Measurements from ENCODE around the gene MIER2.

The MIER2 gene

DNA sequence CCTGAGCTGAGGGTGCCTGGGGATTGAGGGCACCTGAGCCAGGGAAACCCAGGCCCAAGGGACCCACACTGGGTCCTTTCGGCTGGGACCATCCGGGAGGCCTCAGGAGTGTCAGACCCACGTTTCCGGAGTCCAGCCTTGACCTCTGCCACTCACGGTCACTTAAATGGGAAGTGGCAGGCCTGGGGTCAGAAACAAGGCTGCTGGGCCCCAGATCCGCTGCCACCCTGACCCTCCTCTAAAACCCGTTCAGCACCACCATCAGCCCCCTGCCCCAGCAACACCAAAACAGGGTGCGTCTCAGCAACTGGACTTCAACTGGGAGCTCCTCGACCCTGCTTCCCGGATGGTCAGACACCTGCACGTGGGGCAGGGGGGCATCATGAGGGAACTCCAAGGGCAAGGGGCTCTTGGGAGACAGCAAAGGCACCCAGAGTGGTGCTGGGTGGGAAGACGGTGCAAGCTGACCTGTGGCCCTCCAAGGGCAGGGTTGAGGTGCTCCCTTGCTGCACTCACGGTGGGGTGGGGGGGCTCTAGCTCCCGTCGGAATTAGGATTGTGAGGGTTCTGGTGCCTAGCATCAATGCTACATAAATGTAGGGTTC is 52.2 kb downstream of the MIER2 start:
- no peaks in the 10 kb centered on the region for H3K9me3 ChIP-seq (ENCODE audit: severe bottlenecking)

DNA sequence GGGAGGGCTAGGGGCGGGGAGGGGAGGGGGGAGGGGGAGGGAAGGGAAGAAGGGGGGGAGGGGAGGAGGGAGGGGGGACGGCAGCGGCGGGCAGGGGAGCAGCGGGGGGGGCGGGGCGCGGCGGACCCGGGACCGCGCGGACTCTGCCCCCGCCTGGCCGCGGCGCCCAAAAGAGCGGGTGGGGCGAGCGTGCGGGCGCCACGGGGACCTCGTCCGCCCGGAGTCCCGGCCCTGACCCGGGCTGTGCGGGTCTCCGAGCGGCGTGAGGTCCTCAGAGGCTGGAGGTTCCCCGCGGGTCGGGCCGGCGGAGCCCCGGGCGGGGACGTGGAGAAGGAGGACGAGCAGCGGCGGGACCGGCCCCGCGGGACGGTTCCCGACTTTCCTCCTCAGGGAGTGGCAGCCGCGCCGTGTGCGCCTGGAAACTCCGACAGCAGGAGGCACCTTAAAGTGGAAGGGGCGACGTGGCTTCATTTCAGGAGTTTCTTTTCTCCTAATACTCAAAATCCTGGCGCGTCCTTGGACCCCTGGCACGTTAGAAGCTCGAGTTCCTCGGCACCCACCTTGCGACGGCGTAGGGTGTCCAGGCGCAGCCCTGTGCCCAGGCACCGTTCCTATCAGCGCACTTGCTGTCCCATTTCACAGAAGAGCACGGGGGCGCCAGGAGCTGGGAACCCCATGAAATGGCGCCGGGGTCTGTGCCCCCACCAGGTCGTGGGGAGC is 52.9 kb downstream of the MIER2 start:
- peak overlapping the region; percentile 32 for H3K4me3 ChIP-seq (ENCODE audit: low read depth, low read length)
- H3K27me3 ChIP-seq (ENCODE audit: insufficient read depth, low read depth, severe bottlenecking), result peaks cover 6% of the 10 kb centered on the region
- no peaks in the 10 kb centered on the region for H3K36me3 ChIP-seq
- H3K27ac ChIP-seq, result no peak overlapping the region
- H3K9me3 ChIP-seq (ENCODE audit: severe bottlenecking), result no peaks in the 10 kb centered on the region
- no peak for DNase-seq
- TF ChIP-seq, protein P1, sequence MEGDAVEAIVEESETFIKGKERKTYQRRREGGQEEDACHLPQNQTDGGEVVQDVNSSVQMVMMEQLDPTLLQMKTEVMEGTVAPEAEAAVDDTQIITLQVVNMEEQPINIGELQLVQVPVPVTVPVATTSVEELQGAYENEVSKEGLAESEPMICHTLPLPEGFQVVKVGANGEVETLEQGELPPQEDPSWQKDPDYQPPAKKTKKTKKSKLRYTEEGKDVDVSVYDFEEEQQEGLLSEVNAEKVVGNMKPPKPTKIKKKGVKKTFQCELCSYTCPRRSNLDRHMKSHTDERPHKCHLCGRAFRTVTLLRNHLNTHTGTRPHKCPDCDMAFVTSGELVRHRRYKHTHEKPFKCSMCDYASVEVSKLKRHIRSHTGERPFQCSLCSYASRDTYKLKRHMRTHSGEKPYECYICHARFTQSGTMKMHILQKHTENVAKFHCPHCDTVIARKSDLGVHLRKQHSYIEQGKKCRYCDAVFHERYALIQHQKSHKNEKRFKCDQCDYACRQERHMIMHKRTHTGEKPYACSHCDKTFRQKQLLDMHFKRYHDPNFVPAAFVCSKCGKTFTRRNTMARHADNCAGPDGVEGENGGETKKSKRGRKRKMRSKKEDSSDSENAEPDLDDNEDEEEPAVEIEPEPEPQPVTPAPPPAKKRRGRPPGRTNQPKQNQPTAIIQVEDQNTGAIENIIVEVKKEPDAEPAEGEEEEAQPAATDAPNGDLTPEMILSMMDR (IDR thresholded peaks at IDR 0.05; ENCODE audit: low read depth, low read length), result no peak

More for the DNA sequence above, 52.2 kb downstream of the MIER2 start:
- Histone ChIP-seq H3K4me3 (ENCODE audit: low read depth, low read length) (no peak overlapping the region), H3K27ac (no peak overlapping the region), H3K36me3 (no peaks in the 10 kb centered on the region), H3K27me3 (ENCODE audit: insufficient read depth, low read depth, severe bottlenecking) (peaks cover 6% of the 10 kb centered on the region)
- TF ChIP-seq, protein P1 (IDR thresholded peaks at IDR 0.05; ENCODE audit: low read depth, low read length), result no peak
- DNase-seq, result no peak

DNA sequence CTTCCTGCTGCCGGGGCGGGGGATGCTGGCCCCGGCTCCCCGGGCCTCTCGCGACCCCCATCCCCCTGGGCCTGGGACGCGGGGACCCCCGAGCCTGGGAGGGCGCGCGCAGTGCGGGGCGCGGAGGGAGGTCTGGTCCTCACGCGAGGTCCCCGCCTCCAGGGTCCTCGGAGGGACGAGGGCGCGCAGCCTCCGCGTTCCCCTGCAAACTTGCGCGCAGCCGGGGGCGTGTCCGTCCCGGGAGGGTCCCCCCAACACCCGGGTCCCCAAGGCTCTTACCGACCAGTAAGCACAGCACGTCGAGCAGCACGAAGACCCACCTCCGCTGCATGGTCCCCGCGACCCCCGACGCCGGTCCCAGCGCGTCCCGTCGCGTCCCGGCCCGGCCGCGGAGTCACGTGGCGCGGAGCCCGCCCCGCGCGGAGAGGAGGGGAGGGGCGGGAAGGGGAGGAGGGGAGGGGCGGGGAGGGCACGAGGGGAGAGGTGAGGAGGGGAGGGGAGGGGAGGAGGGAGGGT is 53.5 kb downstream of the MIER2 start, which contains the start of gene PLPP2:
Gene PLPP2, minus strand, starts transcription at position 398 of the 516 bp plus-strand sequence. Its CDS starts 67 bp downstream, at position 331.
- Histone ChIP-seq H3K27ac (no peak within 1 kb of the TSS), H3K36me3 (no peaks in the 10 kb centered on the region), H3K4me3 (ENCODE audit: low read depth, low read length) (peak within 1 kb of the TSS; percentile 32), H3K27me3 (ENCODE audit: insufficient read depth, low read depth, severe bottlenecking) (peaks cover 6% of the 10 kb centered on the region), H3K9me3 (ENCODE audit: severe bottlenecking) (no peaks in the 10 kb centered on the region)
- DNase-seq, result no peak
- TF ChIP-seq, protein P1 (IDR thresholded peaks at IDR 0.05; ENCODE audit: low read depth, low read length), result no peak

DNA sequence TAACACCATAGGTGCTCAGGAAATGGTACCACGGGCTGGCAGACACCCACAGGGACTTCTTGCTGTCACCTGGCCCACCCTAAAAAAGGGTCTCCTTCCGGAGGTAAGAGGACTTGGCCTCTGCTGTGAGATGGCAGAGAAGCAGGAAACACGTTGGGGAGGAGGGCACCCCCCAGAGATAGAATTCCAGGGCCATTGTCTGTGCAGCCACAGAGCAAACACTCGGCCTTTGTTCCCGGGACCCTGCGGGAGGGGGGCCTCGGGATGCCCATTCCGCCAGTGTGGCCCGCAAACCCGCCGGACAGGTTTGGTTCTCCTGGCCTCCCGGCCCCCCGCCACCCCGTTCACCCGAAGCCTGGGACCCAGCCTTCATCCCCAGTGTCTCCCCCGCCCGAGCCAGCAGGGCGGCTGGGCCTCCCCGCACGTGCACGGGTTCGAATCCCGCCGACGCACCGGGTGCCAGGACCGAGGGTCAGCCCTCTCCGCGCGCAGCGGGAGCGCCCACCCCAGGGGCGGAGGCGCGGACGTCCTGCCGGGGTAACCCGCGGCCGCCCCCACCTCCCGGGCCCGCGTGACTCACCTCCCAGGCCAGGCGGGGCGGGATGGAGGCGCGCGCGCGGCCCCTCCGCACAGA is 54.1 kb downstream of the MIER2 start:
- no peak for DNase-seq
- Histone ChIP-seq H3K36me3 (no peaks in the 10 kb centered on the region), H3K9me3 (ENCODE audit: severe bottlenecking) (no peaks in the 10 kb centered on the region), H3K27ac (no peak overlapping the region), H3K27me3 (ENCODE audit: insufficient read depth, low read depth, severe bottlenecking) (peaks cover 6% of the 10 kb centered on the region), H3K4me3 (ENCODE audit: low read depth, low read length) (no peak overlapping the region)
- TF ChIP-seq, protein P1 (IDR thresholded peaks at IDR 0.05; ENCODE audit: low read depth, low read length), result no peak

DNA sequence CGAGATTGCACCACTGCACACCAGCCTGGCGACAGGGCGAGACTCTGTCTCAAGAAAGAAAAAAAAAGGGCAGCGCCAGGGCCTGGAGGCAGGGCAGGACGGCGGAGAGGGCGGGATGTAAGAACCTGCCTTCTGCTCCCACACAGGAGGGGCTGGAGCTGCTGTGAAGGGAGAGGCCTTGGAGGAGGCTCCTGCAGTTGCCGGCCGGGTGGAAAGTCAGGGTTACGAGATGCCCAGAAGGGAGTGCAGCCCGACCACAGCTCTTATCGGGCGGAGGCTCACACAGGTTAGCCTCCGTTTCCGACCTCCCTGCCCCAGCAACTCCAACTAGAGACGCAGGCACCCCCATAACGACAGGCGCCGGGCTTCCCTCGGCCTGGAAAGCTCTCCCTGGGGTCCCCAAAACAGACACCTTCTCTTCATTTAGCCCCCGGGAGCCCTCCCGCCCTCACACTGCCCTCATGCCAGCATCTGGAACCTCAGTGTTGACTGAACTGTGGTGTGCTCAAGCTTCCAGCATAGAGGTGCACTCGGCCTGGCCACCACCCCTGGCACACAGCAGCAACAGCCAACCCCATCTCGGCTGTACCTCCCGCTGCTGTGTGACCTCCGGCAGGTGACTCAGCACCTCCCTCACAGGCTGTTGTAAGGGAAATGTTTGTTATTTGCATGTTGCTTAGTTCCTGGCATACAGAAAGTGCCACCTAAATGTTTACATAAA is 54.8 kb downstream of the MIER2 start:
- no peaks in the 10 kb centered on the region for H3K36me3 ChIP-seq
- no peak overlapping the region for H3K27ac ChIP-seq
- TF ChIP-seq, protein P1 (IDR thresholded peaks at IDR 0.05; ENCODE audit: low read depth, low read length), result no peak
- DNase-seq, result no peak
- H3K9me3 ChIP-seq (ENCODE audit: severe bottlenecking), result no peaks in the 10 kb centered on the region
- peaks cover 6% of the 10 kb centered on the region for H3K27me3 ChIP-seq (ENCODE audit: insufficient read depth, low read depth, severe bottlenecking)
- H3K4me3 ChIP-seq (ENCODE audit: low read depth, low read length), result no peak overlapping the region

All from WERI-Rb-1 (cell line).